Adrenal gland (tissue), 12 donors: ENCODE results near the gene PTPN21. TPM values are rescaled to one million over a fixed set of nuclear protein-coding genes. Genes with fewer than 3 reads are reported as not detected.

Experiments used
- DNase-seq, 7 donors: peaks; one replicate each; pipeline ENCODE4 v3.0.0-alpha.2; 2019 to 2020
- H3K27ac ChIP-seq, 5 donors: fragments of 200-600 bp; sonication (generic) in 4 of 5; 1 replicate in 3 of 5; 2 replicates in 2 of 5; pipeline versions ENCODE4 v1.5.1 to v1.8.0; 2016 to 2020; ENCODE audit warnings: mild to moderate bottlenecking in 1 of 5
- H3K27me3 ChIP-seq: fragments of 200-600 bp; 2 replicates; pipeline ENCODE4 v1.8.0; 2021
- H3K36me3 ChIP-seq, 2 donors: fragments of 200-600 bp; replicated peaks in 1 of 2; 1 replicate in 1 of 2; 2 replicates in 1 of 2; pipeline versions ENCODE4 v1.5.1 to v1.8.0; 2018 to 2022
- H3K4me1 ChIP-seq, 2 donors: fragments of 200-600 bp; replicated peaks in 1 of 2; 1 replicate in 1 of 2; 2 replicates in 1 of 2; pipeline versions ENCODE4 v1.5.1 to v1.8.0; 2018 to 2021
- H3K4me3 ChIP-seq, 4 donors: fragments of 200-600 bp; sonication (generic) in 3 of 4; one replicate each; pipeline ENCODE4 v1.5.1; 2016 to 2018
- H3K9me3 ChIP-seq, 3 donors: fragments of 200-600 bp; sonication (generic) in 1 of 3; replicated peaks in 1 of 3; 1 replicate in 2 of 3; 2 replicates in 1 of 3; pipeline versions ENCODE4 v1.5.1 to v1.8.0; 2016 to 2021
- POLR2A ChIP-seq, 2 donors: fragments of 450-650 bp; IDR thresholded peaks; one replicate each; pipeline ENCODE4 v1.6.1; 2017; ENCODE audit warnings: antibody characterized with exemption in 2 of 2, mild to moderate bottlenecking in 2 of 2, moderate library complexity in 1 of 2
- WGBS, 4 donors: extraction: QIAGEN DNeasy Blood & Tissue Kit in 2 of 4; methylation state at CpG; one replicate each; pipeline versions ENCODE4 v1.1.5 to v1.1.7; 2013 to 2017; 5-methylcytosine and 5-hydroxymethylcytosine counted together
- intact Hi-C, 2 donors: fragments of 100-400 bp; cut with DNase I; formaldehyde crosslinking; loops; one replicate each; pipeline versions ENCODE4 v1.14.1 to v1.15.0; 2022 to 2023
- polyA plus RNA-seq, 3 donors: library from polyadenylated mRNA; stranded (reverse); fragments of 200-250 nt in 2 of 3; fragments of 350-450 nt in 1 of 3; fragmentation: Illumina TruSeq in 1 of 3; extraction: RNeasy Lipid Tissue Mini Kit (QIAGEN cat#74804) in 1 of 3; gene quantifications; one replicate each; pipeline ENCODE4 v1.2.3, GENCODE V29; 2013 to 2014
- total RNA-seq, 9 donors: library from RNA; depleted of rRNA in 4 of 9; stranded (reverse); fragments of >200 nt in 4 of 9; fragments of 120-200 nt in 1 of 9; fragmentation: NEBNext Ultra II Directional in 1 of 9; extraction: Animal tissue kit (Norgen Biotek cat#: 25700) in 1 of 9; gene quantifications; one replicate each; pipeline versions ENCODE4 v1.1.0 to v1.2.4, GENCODE V29; 2013 to 2023
- TF ChIP-seq, protein P1 (sequence below), 6 experiments: fragments of 450-650 bp in 4 of 6; fragments of 200-600 bp in 2 of 6; sonication (generic) in 1 of 6; IDR thresholded peaks; 1 replicate in 5 of 6; 2 replicates in 1 of 6; pipeline versions ENCODE4 v1.5.1 to v1.8.0; 2016 to 2021; ENCODE audit warnings: antibody characterized with exemption in 6 of 6, mild to moderate bottlenecking in 2 of 6, moderate library complexity in 1 of 6
- donor health status: healthy with polysubstance abuse.
- donor health status: Bipolar disorder and iron deficiency.
- donor health status: DM: yes; HTN: yes; CAD: no.
- donor health status: DM: no; HTN: no; CAD: no.
- donor health status: DM: no; HTN: no; CAD: no.
- donor health status: DM: yes; HTN: yes; CAD: no.

The PTPN21 gene
- total and polyA plus RNA-seq, 12 donors: 3.7 to 21.3 (median 12.1) TPM

DNA sequence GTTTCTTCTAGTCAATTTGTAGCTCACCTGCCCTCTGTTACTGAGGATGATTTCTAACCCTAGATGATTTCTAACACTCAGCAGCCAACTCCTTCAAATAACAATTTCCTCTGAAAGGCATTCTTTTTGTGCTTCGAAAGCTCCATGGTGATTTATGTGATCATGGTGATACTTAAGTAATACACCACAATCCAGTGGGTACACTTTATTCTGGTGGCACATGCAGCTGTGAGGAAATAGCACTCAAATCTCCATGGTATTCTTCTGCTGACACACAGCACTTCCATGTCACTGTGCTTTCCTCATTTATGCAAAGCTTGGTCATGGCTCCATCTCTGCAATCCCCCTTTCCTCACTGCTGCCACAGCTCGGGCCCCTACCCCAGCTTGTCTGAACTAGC, 73.7 kb downstream of the PTPN21 start:
- Histone ChIP-seq H3K27ac (no peak overlapping the region), H3K4me3 (no peak overlapping the region), H3K9me3 (no peaks in the 10 kb centered on the region), H3K4me1 (no peaks in the 10 kb centered on the region), H3K27me3 (no peaks in the 10 kb centered on the region), H3K36me3 (peaks cover 0 to 16% of the 10 kb centered on the region in 2 donors)
- no peak for DNase-seq
- intact Hi-C loops: no loop called here
- WGBS, 4 donors: 85 to 98% (median 92%) methylated on average over 2 of the region's 2 CpGs
- no peak for TF ChIP-seq POLR2A (IDR thresholded peaks at IDR 0.05)
- TF ChIP-seq, protein P1, sequence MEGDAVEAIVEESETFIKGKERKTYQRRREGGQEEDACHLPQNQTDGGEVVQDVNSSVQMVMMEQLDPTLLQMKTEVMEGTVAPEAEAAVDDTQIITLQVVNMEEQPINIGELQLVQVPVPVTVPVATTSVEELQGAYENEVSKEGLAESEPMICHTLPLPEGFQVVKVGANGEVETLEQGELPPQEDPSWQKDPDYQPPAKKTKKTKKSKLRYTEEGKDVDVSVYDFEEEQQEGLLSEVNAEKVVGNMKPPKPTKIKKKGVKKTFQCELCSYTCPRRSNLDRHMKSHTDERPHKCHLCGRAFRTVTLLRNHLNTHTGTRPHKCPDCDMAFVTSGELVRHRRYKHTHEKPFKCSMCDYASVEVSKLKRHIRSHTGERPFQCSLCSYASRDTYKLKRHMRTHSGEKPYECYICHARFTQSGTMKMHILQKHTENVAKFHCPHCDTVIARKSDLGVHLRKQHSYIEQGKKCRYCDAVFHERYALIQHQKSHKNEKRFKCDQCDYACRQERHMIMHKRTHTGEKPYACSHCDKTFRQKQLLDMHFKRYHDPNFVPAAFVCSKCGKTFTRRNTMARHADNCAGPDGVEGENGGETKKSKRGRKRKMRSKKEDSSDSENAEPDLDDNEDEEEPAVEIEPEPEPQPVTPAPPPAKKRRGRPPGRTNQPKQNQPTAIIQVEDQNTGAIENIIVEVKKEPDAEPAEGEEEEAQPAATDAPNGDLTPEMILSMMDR (IDR thresholded peaks at IDR 0.05): no peak

DNA sequence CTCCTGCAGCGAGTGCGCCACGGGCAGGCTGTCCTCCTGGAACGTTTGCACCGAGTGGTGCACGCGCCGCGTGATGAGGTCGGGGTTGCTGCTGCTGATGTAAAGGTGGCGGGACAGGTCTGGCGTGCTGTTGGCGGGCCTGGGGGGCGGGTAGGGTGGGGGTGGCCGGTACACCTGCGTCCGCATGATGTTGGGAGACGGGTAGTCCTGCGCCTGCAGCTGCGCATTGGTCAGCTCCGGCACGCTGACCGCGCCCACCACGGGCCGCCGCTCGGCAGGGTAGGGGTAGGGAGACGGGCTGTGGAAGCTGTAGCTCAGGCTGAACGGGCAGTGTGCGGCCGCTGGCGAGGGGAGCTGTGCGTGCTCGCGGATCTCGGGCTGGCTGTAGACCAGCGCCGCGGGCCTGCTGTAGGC, 75.2 kb downstream of the PTPN21 start:
- H3K27me3 ChIP-seq: no peaks in the 10 kb centered on the region
- TF ChIP-seq POLR2A (IDR thresholded peaks at IDR 0.05): no peak
- TF ChIP-seq, protein P1 (IDR thresholded peaks at IDR 0.05): no peak
- no peak for DNase-seq
- H3K27ac ChIP-seq: no peak overlapping the region
- no peaks in the 10 kb centered on the region for H3K9me3 ChIP-seq
- H3K36me3 ChIP-seq: peaks cover 0 to 16% of the 10 kb centered on the region in 2 donors
- WGBS, 4 donors: 85 to 93% (median 91%) methylated on average over 16 to 40 of the region's 40 CpGs
- H3K4me1 ChIP-seq: no peaks in the 10 kb centered on the region
- no peak overlapping the region for H3K4me3 ChIP-seq
- intact Hi-C loops: no loop called here

DNA sequence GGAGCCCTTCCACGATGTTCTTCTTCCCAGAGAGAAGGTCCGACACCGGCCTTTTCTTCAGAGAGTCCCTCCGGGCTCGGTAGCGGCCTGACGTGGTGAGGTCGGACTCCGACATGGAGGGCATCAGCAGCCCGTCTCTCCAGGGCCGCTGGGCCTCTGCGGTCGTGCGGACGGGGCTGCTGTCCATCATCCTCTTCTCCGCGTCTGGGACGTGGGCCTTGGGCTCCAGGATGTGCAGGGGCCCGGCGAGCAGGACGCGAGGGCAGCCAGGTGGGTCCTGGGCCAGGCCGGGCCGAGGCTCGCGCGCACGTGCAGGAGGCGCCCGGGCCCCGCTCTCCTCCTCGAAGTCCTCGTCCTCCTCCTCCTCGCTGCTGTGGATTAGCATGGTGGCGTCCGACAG, 75.9 kb downstream of the PTPN21 start:
- H3K27me3 ChIP-seq: no peaks in the 10 kb centered on the region
- intact Hi-C loops: no loop called here

DNA sequence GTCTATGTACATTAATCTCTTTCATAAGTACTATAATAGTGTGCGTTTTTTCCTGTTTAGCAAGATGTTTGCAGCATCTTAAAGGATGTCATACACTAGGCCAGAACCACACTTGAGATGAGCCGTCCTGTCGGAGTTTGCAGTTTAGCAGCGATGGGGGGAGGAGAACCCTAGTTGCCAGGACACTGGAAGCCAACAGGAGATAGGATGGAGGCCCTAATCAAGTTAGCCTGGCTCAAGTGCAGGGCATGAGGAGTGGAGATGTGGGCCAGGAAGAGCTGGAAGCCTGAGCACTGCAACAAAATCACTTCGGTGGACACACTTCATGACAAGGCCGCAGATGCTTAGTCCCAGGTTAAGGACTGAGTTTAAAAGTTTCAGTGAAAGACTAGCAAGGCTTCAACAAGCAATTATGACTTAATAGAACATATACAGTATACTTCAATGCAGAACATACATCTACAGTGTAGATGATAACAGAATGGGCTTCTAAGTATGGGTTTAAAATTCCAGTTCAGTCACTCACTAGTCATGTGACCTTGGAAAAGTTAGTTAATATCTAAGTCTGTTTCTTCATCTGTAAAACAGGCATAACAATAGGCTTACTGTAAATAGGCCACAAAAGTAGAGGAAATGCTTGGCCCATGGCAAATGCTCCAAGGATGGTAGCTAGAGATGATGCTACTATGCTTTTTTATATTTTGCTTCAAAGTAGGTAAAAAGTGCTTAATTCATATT, 77.1 kb downstream of the PTPN21 start:
- no peak for TF ChIP-seq POLR2A (IDR thresholded peaks at IDR 0.05)
- TF ChIP-seq, protein P1 (IDR thresholded peaks at IDR 0.05): no peak
- WGBS, 4 donors: 92 to 96% (median 94%) methylated on average over 6 of the region's 6 CpGs
- intact Hi-C loops: no loop called here
- Histone ChIP-seq H3K9me3 (no peaks in the 10 kb centered on the region), H3K27me3 (no peaks in the 10 kb centered on the region), H3K4me1 (peaks cover 0 to 8% of the 10 kb centered on the region in 2 donors), H3K36me3 (peaks cover 0 to 27% of the 10 kb centered on the region in 2 donors), H3K4me3 (no peak overlapping the region), H3K27ac (no peak overlapping the region)
- DNase-seq: no peak

More for the DNA sequence above, 75.9 kb downstream of the PTPN21 start:
- WGBS, 4 donors: 94 to 98% (median 97%) methylated on average over 36 of the region's 36 CpGs
- TF ChIP-seq, protein P1 (IDR thresholded peaks at IDR 0.05): no peak
- no peak for TF ChIP-seq POLR2A (IDR thresholded peaks at IDR 0.05)
- Histone ChIP-seq H3K4me3 (no peak overlapping the region), H3K4me1 (peaks cover 0 to 2% of the 10 kb centered on the region in 2 donors), H3K27ac (no peak overlapping the region), H3K9me3 (no peaks in the 10 kb centered on the region), H3K36me3 (peaks cover 0 to 16% of the 10 kb centered on the region in 2 donors)
- DNase-seq: no peak
